Mesendoderm (in vitro differentiated cells): ENCODE results near the gene TMEM50A.
"Not testable (repeated sequence)": the region's sequence is repeated elsewhere in the genome, so short reads cannot be mapped to it uniquely, and the experiment has no call there.

ENCODE experiments used
- DNase-seq: peaks from one replicate; pipeline ENCODE4 v3.0.0; 2013
- H2AK5ac ChIP-seq: 2 replicates; pipeline ENCODE4 v1.6.1; 2013; ENCODE audit warnings: low read length, inconsistent platforms
- H2BK120ac ChIP-seq: 2 replicates; pipeline ENCODE4 v1.6.1; 2013; ENCODE audit warnings: low read depth, mild to moderate bottlenecking, low read length, moderate library complexity, mixed read lengths
- H2BK15ac ChIP-seq: replicated peaks from 2 replicates; pipeline ENCODE4 v1.6.1; 2013; ENCODE audit warnings: low read depth, mild to moderate bottlenecking, moderate library complexity
- H2BK5ac ChIP-seq: 2 replicates; pipeline ENCODE4 v1.6.1; 2013; ENCODE audit warnings: low read length, inconsistent platforms
- H3K18ac ChIP-seq: 2 replicates; pipeline ENCODE4 v1.6.1; 2013; ENCODE audit warnings: mild to moderate bottlenecking, low read length, mixed read lengths
- H3K23ac ChIP-seq: one replicate; pipeline ENCODE4 v1.6.1; 2013; ENCODE audit warnings: low read length
- H3K27ac ChIP-seq: 2 replicates; pipeline ENCODE4 v1.5.1; 2013; ENCODE audit warnings: low read depth, mild to moderate bottlenecking, inconsistent platforms, low read length, moderate library complexity
- H3K27me3 ChIP-seq: 2 replicates; pipeline ENCODE4 v1.6.1; 2013; ENCODE audit warnings: low read length, control low read depth, mild to moderate bottlenecking, inconsistent platforms; ENCODE audit not compliant: insufficient read depth, poor library complexity
- H3K36me3 ChIP-seq: 2 replicates; pipeline ENCODE4 v1.6.1; 2013; ENCODE audit warnings: low read length, inconsistent platforms; ENCODE audit not compliant: control insufficient read depth, insufficient read depth
- H3K4ac ChIP-seq: one replicate; pipeline ENCODE4 v1.6.1; 2013; ENCODE audit warnings: low read depth, mild to moderate bottlenecking, low read length, moderate library complexity
- H3K4me1 ChIP-seq: 2 replicates; pipeline ENCODE4 v1.6.1; 2013; ENCODE audit warnings: low read depth, low read length, inconsistent platforms; ENCODE audit not compliant: control insufficient read depth
- H3K4me2 ChIP-seq: 2 replicates; pipeline ENCODE4 v1.6.1; 2013; ENCODE audit warnings: low read length
- H3K4me3 ChIP-seq: 2 replicates; pipeline ENCODE4 v1.5.1; 2013; ENCODE audit warnings: mild to moderate bottlenecking, low read length
- H3K56ac ChIP-seq: one replicate; pipeline ENCODE4 v1.6.1; 2013; ENCODE audit warnings: low read length
- H3K79me1 ChIP-seq: 2 replicates; pipeline ENCODE4 v1.6.1; 2013; ENCODE audit warnings: low read length, inconsistent platforms
- H3K79me2 ChIP-seq: 2 replicates; pipeline ENCODE4 v1.6.1; 2013; ENCODE audit warnings: mild to moderate bottlenecking, low read length; ENCODE audit not compliant: control insufficient read depth, insufficient read depth
- H3K9ac ChIP-seq: 2 replicates; pipeline ENCODE4 v1.6.1; 2013; ENCODE audit warnings: low read length, inconsistent platforms
- H4K5ac ChIP-seq: one replicate; pipeline ENCODE4 v1.6.1; 2013; ENCODE audit warnings: low read length
- H4K8ac ChIP-seq: one replicate; pipeline ENCODE4 v1.6.1; 2013; ENCODE audit warnings: low read depth, mild to moderate bottlenecking, control low read depth, low read length, moderate library complexity
- WGBS: extraction: QIAGEN DNeasy Blood & Tissue Kit; methylation state at CpG from one replicate; pipeline ENCODE4 v1.1.7; 2013; ENCODE audit warnings: low lambda C conversion rate, missing lambda C conversion rate; ENCODE audit not compliant: insufficient coverage; ENCODE audit errors: extremely low coverage; 5-methylcytosine and 5-hydroxymethylcytosine counted together

The TMEM50A gene

DNA sequence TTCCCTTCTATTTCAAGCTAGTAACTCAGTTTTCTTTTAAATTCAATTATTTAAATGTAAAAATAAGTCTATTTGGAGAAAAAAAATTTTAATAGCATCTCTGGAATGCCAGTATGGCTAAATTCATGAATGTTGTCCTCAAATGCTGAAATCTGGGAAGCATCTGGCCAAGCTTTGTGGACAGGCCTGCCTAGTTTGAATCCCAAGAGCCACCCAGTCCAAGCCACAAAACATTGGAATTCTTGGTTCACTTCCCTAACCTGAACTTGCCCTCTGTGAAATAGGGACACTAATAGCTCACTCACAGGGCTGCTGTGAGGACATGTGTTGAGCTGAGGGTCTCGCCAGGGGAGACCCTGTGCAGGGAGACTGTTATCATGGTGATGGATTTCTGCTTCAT lies 28.6 kb upstream of the TMEM50A start:
- H4K8ac ChIP-seq, H3K79me2 ChIP-seq, H3K56ac ChIP-seq, H2BK5ac ChIP-seq, H3K4me3 ChIP-seq, H3K4me1 ChIP-seq, H3K79me1 ChIP-seq, H2AK5ac ChIP-seq, H3K4ac ChIP-seq, H3K23ac ChIP-seq, H3K4me2 ChIP-seq, H3K9ac ChIP-seq, H2BK120ac ChIP-seq, H3K27ac ChIP-seq, H2BK15ac ChIP-seq, H4K5ac ChIP-seq, H3K18ac ChIP-seq, H3K36me3 ChIP-seq, DNase-seq, H3K27me3 ChIP-seq: not testable (repeated sequence)
- WGBS, result no CpG with 5 or more reads among the region's 1 CpG

DNA sequence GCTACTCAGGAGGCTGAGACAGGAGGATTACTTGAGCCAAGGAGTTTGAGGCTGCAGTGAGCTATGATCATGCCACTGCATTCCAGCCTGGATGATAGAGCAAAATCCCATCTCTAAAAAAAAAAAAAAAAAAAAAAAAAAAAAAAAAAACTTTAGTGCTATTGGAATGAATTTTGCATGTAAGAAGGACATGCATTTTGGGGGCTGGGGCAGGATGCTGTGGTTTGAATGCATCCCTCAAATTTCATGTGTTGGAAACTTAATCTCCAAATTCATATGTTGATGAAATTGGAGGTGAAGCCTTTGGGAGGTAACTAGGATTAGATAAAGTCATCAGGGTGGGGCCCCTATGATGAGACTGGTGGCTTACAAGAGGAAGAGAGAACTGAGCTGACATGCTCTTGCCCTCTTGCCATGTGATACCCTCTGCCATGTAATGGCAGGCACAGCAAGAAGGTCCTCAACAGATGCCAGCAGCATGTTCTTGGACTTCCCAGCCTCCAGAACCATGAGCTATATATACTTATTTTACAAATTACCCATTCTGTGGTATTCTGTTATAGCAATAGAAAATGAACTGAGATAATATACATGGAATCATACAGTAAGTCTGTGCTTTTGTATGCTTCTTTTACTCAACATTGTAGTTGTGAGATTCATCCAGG lies 25.2 kb upstream of the TMEM50A start:
- not testable (repeated sequence) for H4K5ac ChIP-seq, H3K79me2 ChIP-seq, H2AK5ac ChIP-seq, H3K36me3 ChIP-seq, H3K4me1 ChIP-seq, H3K4me3 ChIP-seq, H3K27ac ChIP-seq, H3K79me1 ChIP-seq, H3K9ac ChIP-seq, DNase-seq, H3K23ac ChIP-seq, H3K18ac ChIP-seq, H4K8ac ChIP-seq, H2BK120ac ChIP-seq, H3K4ac ChIP-seq, H3K56ac ChIP-seq, H2BK15ac ChIP-seq, H3K4me2 ChIP-seq, H2BK5ac ChIP-seq, H3K27me3 ChIP-seq

DNA sequence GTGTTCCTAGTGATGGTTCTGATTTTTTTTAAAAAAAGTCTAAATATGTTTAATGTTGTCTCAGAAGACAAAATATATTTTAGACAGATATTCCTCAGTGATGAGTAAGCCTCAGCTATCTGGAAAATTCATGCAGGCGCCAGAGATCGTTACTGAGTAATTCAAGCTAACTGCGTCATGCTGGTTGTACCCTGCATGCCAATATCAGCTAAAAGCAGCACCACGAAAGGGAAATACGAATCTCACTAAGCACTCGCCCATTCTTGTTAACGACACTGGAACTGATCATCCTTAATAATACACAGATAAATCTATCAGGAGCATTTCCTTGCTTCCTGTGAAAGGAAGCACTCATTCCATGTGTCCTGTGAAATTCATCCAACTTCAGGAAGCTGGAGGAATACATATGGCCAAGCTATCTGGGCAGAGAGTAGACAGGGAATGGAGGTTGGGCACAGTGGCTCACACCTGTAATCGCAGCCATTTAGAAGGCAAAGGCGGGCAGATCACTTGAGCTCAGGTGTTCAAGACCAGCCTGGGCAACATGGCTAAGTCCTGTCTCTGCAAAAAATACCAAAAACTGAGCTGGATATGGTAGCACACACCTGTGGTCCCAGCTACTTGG lies 17.7 kb upstream of the TMEM50A start:
- H2BK5ac ChIP-seq, H3K56ac ChIP-seq, H2AK5ac ChIP-seq, H3K36me3 ChIP-seq, H2BK120ac ChIP-seq, H3K4me1 ChIP-seq, H3K4ac ChIP-seq, H3K27ac ChIP-seq, H4K8ac ChIP-seq, H3K23ac ChIP-seq, H4K5ac ChIP-seq, H2BK15ac ChIP-seq, H3K79me1 ChIP-seq, DNase-seq, H3K9ac ChIP-seq, H3K79me2 ChIP-seq, H3K18ac ChIP-seq, H3K4me2 ChIP-seq, H3K27me3 ChIP-seq, H3K4me3 ChIP-seq: not testable (repeated sequence)
- WGBS, result no CpG with 5 or more reads among the region's 9 CpGs

DNA sequence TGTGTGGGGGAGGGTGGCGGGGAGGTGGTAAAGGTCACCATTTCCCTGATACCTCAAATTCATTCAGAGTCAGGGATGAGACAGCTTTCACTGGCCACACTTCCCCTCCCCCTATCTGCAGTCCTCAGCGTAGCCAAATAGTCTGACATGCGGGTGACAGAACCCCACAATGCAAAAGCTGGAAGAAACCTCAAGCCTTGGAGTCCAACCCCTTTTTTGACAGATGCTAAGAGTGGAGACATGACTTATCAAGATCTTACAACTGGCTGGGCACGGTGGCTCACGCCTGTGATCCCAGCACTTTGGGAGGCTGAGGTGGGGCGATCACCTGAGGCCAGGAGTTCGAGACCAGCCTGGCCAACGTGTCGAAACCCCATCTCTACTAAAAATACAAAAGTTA lies 16.0 kb upstream of the TMEM50A start:
- not testable (repeated sequence) for H3K27ac ChIP-seq, H3K56ac ChIP-seq, H3K4me1 ChIP-seq, H3K4ac ChIP-seq, H3K27me3 ChIP-seq, H3K4me3 ChIP-seq, H3K9ac ChIP-seq, H3K23ac ChIP-seq, H4K8ac ChIP-seq, H3K4me2 ChIP-seq, DNase-seq, H3K79me2 ChIP-seq, H2AK5ac ChIP-seq, H2BK120ac ChIP-seq, H3K18ac ChIP-seq, H3K79me1 ChIP-seq, H3K36me3 ChIP-seq, H2BK5ac ChIP-seq, H2BK15ac ChIP-seq, H4K5ac ChIP-seq
- no CpG with 5 or more reads among the region's 9 CpGs for WGBS

DNA sequence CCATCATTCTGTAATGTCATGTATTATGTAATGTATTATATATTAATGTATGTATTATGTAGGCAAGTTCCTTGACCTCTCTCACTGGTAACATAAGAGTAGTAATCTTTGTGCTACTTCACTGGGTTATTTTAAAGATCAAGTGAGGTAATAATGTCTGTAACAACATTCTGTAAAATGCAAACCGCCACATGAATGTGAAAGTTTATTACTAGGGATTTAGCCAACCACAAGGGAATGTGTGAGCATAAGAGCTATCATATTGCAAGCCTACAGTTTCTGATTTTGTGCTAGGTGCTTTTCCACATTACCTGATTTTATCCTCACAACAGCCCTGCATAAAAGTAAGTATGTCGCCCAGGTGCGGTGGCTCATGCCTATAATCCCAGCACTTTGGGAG lies 13.7 kb upstream of the TMEM50A start:
- not testable (repeated sequence) for H2BK15ac ChIP-seq, H3K4me3 ChIP-seq, H3K79me2 ChIP-seq, H2AK5ac ChIP-seq, H3K27ac ChIP-seq, H4K8ac ChIP-seq, H3K4me2 ChIP-seq, H3K9ac ChIP-seq, H3K27me3 ChIP-seq, H3K4ac ChIP-seq, DNase-seq, H3K36me3 ChIP-seq, H3K23ac ChIP-seq, H4K5ac ChIP-seq, H3K4me1 ChIP-seq, H2BK5ac ChIP-seq, H2BK120ac ChIP-seq, H3K79me1 ChIP-seq, H3K56ac ChIP-seq, H3K18ac ChIP-seq
- WGBS, result no CpG with 5 or more reads among the region's 3 CpGs
